Endothelial cell of umbilical vein (primary cell): ENCODE results near the gene HKDC1. TPM values are rescaled to one million over a fixed set of nuclear protein-coding genes. Genes with fewer than 3 reads are reported as not detected.

Experiments
- BruUV-seq: library from RNA; stranded (reverse); fragments of 400-500 nt; replicated peaks from 2 replicates; lab custom pipeline; 2021; lab: Mats Ljungman, UMichigan
- CTCF ChIA-PET: fragments of 300-600, 350-600 bp; sonication (Branson Sonifier 250); formaldehyde crosslinking; loops from one replicate; lab custom pipeline; 2021; ENCODE audit warnings: antibody characterized with exemption, inconsistent platforms; lab: Charles Lee
- POLR2A ChIA-PET: fragments of 300-600, 350-600 bp; sonication (Branson Sonifier 250); formaldehyde crosslinking; loops from one replicate; lab custom pipeline; 2021; ENCODE audit warnings: antibody characterized with exemption, inconsistent platforms; lab: Charles Lee
- DNase-seq: peaks from one replicate; pipeline ENCODE4 v3.0.0-alpha.2; 2011; ENCODE audit warnings: low read depth, low spot score
- FAIRE-seq: peaks from 2 replicates; lab custom pipeline; 2011; peaks lifted over from hg19 to GRCh38; lab: Jason Lieb, UNC
- H2AFZ ChIP-seq: 2 replicates; pipeline ENCODE4 v1.6.0; 2012; ENCODE audit warnings: low read depth, low read length, control low read depth, inconsistent platforms
- H3K27ac ChIP-seq: 2 replicates; pipeline ENCODE4 v1.5.1; 2011; ENCODE audit warnings: low read depth, mild to moderate bottlenecking, control low read depth, low read length, moderate library complexity; ENCODE audit not compliant: insufficient read depth
- H3K27me3 ChIP-seq, 2 experiments: 2 replicates each; pipeline versions ENCODE4 v1.6.0 to v1.6.1; 2011; ENCODE audit warnings: low read length in 2 of 2, mixed read lengths in 1 of 2; ENCODE audit not compliant: control insufficient read depth in 2 of 2, insufficient read depth in 2 of 2
- H3K36me3 ChIP-seq, 2 experiments: 2 replicates in 1 of 2; 3 replicates in 1 of 2; pipeline ENCODE4 v1.5.1; 2011; ENCODE audit warnings: low read length in 2 of 2, mild to moderate bottlenecking in 1 of 2, moderate library complexity in 1 of 2; ENCODE audit not compliant: control insufficient read depth in 2 of 2, insufficient read depth in 2 of 2; ENCODE audit errors: extremely low read depth in 1 of 2
- H3K4me1 ChIP-seq: 3 replicates; pipeline ENCODE4 v1.5.1; 2011; ENCODE audit warnings: mild to moderate bottlenecking, low read length; ENCODE audit not compliant: control insufficient read depth, insufficient read depth; ENCODE audit errors: extremely low read depth
- H3K4me2 ChIP-seq: 2 replicates; pipeline ENCODE4 v1.6.1; 2011; ENCODE audit warnings: low read length, control low read depth, mixed read lengths; ENCODE audit not compliant: insufficient read depth
- H3K4me3 ChIP-seq, 3 experiments: fragments of 200-600 bp in 1 of 3; sonication (generic), shearing (Covaris generic) in 1 of 3; replicated peaks in 1 of 3; 2 replicates each; pipeline ENCODE4 v1.5.1; 2011 to 2016; ENCODE audit warnings: control low read depth in 3 of 3, low read length in 3 of 3, mild to moderate bottlenecking in 2 of 3, inconsistent platforms in 1 of 3, low read depth in 1 of 3, moderate library complexity in 1 of 3; ENCODE audit not compliant: insufficient read depth in 1 of 3
- H3K79me2 ChIP-seq: 2 replicates; pipeline ENCODE4 v1.6.0; 2012; ENCODE audit warnings: low read length, inconsistent platforms; ENCODE audit not compliant: control insufficient read depth, insufficient read depth
- H3K9ac ChIP-seq: replicated peaks from 2 replicates; pipeline ENCODE3; 2011; ENCODE audit warnings: low read length, control low read depth; ENCODE audit not compliant: insufficient read depth; ENCODE audit errors: extremely low read depth
- H3K9me1 ChIP-seq: replicated peaks from 3 replicates; pipeline ENCODE4 v1.6.0; 2011; ENCODE audit warnings: mild to moderate bottlenecking, low read length; ENCODE audit not compliant: control insufficient read depth, insufficient read depth; ENCODE audit errors: extremely low read depth
- H3K9me3 ChIP-seq: replicated peaks from 2 replicates; pipeline ENCODE4 v1.5.1; 2012; ENCODE audit warnings: low read length, inconsistent platforms; ENCODE audit not compliant: control insufficient read depth, insufficient read depth
- H4K20me1 ChIP-seq: replicated peaks from 2 replicates; pipeline ENCODE3; 2011; ENCODE audit warnings: mild to moderate bottlenecking, low read length; ENCODE audit not compliant: control insufficient read depth, insufficient read depth; ENCODE audit errors: extremely low read depth
- CTCF ChIP-seq, 2 donors: IDR thresholded peaks; 1 replicate in 1 of 2; 2 replicates in 1 of 2; pipeline ENCODE4 v1.5.1; 2011; ENCODE audit warnings: low read length in 2 of 2, mild to moderate bottlenecking in 2 of 2, moderate library complexity in 2 of 2, control low read depth in 1 of 2, inconsistent platforms in 1 of 2, low read depth in 1 of 2; ENCODE audit not compliant: insufficient read depth in 1 of 2; ENCODE audit errors: extremely low read depth in 1 of 2
- EZH2 ChIP-seq: IDR thresholded peaks from 2 replicates; pipeline ENCODE4 v1.6.1; 2012; ENCODE audit warnings: borderline replicate concordance, low read depth, mild to moderate bottlenecking, moderate library complexity, low read length, inconsistent platforms; ENCODE audit not compliant: severe bottlenecking
- GATA2 ChIP-seq: IDR thresholded peaks from 2 replicates; pipeline ENCODE4 v1.7.0; 2011; ENCODE audit warnings: low read depth, mild to moderate bottlenecking, moderate library complexity, mixed read lengths, low read length; ENCODE audit not compliant: insufficient read length, insufficient read depth
- JUN ChIP-seq: IDR thresholded peaks from 2 replicates; pipeline ENCODE4 v1.6.1; 2011; ENCODE audit warnings: borderline replicate concordance, low read depth; ENCODE audit not compliant: insufficient read length, insufficient read depth
- MYC ChIP-seq: IDR thresholded peaks from one replicate; pipeline ENCODE4 v1.6.1; 2011; ENCODE audit warnings: mild to moderate bottlenecking, low read depth, low read length
- POLR2A ChIP-seq: IDR thresholded peaks from 2 replicates; pipeline ENCODE4 v1.6.1; 2012; ENCODE audit warnings: low read depth, mild to moderate bottlenecking, control low read depth, low read length
- POLR2AphosphoS5 ChIP-seq: IDR thresholded peaks from 2 replicates; pipeline ENCODE4 v1.6.1; 2012; ENCODE audit warnings: low read depth, mild to moderate bottlenecking, control low read depth, low read length, moderate library complexity; ENCODE audit not compliant: insufficient read depth
- dilution Hi-C: fragments of 300-500 bp; cut with MboI; formaldehyde crosslinking; loops from one replicate; pipeline ENCODE4 v1.15.0; 2019; ENCODE audit warnings: low sequenced_read_pairs; ENCODE audit not compliant: extremely low pct_ligation_motif_present
- intact Hi-C: fragments of 100-400 bp; cut with micrococcal nuclease; formaldehyde crosslinking; loops from one replicate; pipeline ENCODE4 v1.10.0; 2022
- polyA plus RNA-seq, 4 experiments: library from polyadenylated mRNA; depleted of rRNA in 3 of 4; stranded (reverse) in 3 of 4; unstranded in 1 of 4; fragments of >200 nt; gene quantifications; 2 replicates each; pipeline versions ENCODE4 v1.2.1 to v1.2.3, GENCODE V29; 2011 to 2012; ENCODE audit warnings: missing spikeins in 1 of 4
- total RNA-seq: library from RNA; stranded (reverse); gene quantifications from 2 replicates; pipeline ENCODE4 v1.2.3, GENCODE V29; 2021
- TF ChIP-seq, protein P1 (sequence below): IDR thresholded peaks from 2 replicates; pipeline ENCODE4 v1.6.1; 2011; ENCODE audit not compliant: insufficient read depth, insufficient read length

Gene HKDC1
- total and polyA plus RNA-seq, 2 donors (not counting 3 experiments of a cell fraction or from before 2014, with no cell fraction given) = not detected

DNA sequence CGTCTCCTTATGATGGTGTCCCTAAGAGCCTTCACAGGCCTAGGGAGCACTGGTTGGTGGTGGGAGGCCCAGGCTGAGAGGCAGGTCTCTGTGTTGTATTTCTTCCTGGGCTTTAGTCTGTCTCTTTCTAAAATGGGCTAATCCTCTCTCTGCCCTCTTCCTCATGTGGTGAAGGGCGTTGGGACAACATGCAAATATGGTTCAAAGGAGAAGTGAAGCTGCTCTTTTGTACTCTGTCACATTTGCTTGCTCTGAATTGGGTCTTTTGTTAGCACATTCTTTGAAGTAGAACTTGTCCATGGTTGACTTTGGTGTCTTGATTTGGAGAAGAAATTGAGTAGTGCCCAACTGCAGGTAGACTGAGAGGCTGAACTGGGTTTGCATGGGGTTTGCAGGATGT lies 59.0 kb downstream of the HKDC1 start:
- BruUV-seq = no TSS peak
- ChIA-PET POLR2A (no interaction called here), CTCF (interaction anchor here (0.7 to 1.4 kb wide), 6 partner anchors 13 to 114 kb away, joined by 3 to 5 read pairs (median 3); no protein-coding TSS in a partner anchor)
- Histone ChIP-seq H3K9ac (no peak overlapping the region), H3K4me3 (no peak overlapping the region), H3K27ac (no peak overlapping the region), H3K79me2 (no peaks in the 10 kb centered on the region), H3K4me1 (peaks cover 7% of the 10 kb centered on the region), H3K4me2 (no peak overlapping the region), H3K27me3 (peaks cover 0 to 2% of the 10 kb centered on the region in 2 experiments), H3K9me1 (no peaks in the 10 kb centered on the region), H3K9me3 (no peaks in the 10 kb centered on the region), H2AFZ (no peak overlapping the region), H4K20me1 (no peaks in the 10 kb centered on the region), H3K36me3 (no peaks in the 10 kb centered on the region)
- DNase-seq (no peak), FAIRE-seq (no peak)
- no peak for TF ChIP-seq EZH2
- TF ChIP-seq GATA2 = no peak
- no peak for TF ChIP-seq MYC
- no peak for TF ChIP-seq CTCF (IDR thresholded peaks at IDR 0.05; ENCODE audit: extremely low read depth in 1 of 2, insufficient read depth in 1 of 2, low read depth in 1 of 2, low read length in 2 of 2)
- TF ChIP-seq JUN = no peak
- TF ChIP-seq, protein P1, sequence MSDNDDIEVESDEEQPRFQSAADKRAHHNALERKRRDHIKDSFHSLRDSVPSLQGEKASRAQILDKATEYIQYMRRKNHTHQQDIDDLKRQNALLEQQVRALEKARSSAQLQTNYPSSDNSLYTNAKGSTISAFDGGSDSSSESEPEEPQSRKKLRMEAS = no peak
- no peak for TF ChIP-seq POLR2AphosphoS5
- no peak for TF ChIP-seq POLR2A
- dilution Hi-C loops (no loop called here), intact Hi-C loops (no loop called here)
